SU-DHL-6 (cell line): ENCODE results near the gene RAB8A.
"Not testable (repeated sequence)": the region's sequence is repeated elsewhere in the genome, so short reads cannot be mapped to it uniquely, and the experiment has no call there.

Source experiments
- H2AFZ ChIP-seq: fragments of 200-600 bp; sonication (generic); 2 replicates; pipeline ENCODE4 v1.6.1; 2014; ENCODE audit warnings: low read depth, mild to moderate bottlenecking, moderate library complexity, mixed read lengths, antibody characterized with exemption, low read length; ENCODE audit not compliant: severe bottlenecking
- H3F3A ChIP-seq: fragments of 200-600 bp; shearing (Covaris generic); 2 replicates; pipeline ENCODE4 v1.6.0; 2016; ENCODE audit warnings: antibody characterized with exemption, mild to moderate bottlenecking; ENCODE audit not compliant: insufficient read depth
- H3K27ac ChIP-seq: fragments of 200-600 bp; sonication (generic); 2 replicates; pipeline ENCODE4 v1.5.1; 2016; ENCODE audit warnings: low read depth, mild to moderate bottlenecking, low read length, moderate library complexity, mixed read lengths
- H3K27me3 ChIP-seq: fragments of 200-600 bp; sonication (generic), shearing (Covaris generic); 2 replicates; pipeline ENCODE4 v1.6.0; 2014; ENCODE audit warnings: mild to moderate bottlenecking, low read length
- H3K36me3 ChIP-seq: fragments of 200-600 bp; sonication (generic); 2 replicates; pipeline ENCODE4 v1.6.1; 2014; ENCODE audit warnings: mild to moderate bottlenecking, low read length, mixed read lengths
- H3K4me2 ChIP-seq: fragments of 300-600, 200-600 bp; shearing (Covaris generic), sonication (generic); 2 replicates; pipeline ENCODE4 v1.6.0; 2014; ENCODE audit warnings: low read length, low read depth, mild to moderate bottlenecking; ENCODE audit not compliant: poor library complexity, severe bottlenecking
- H3K4me3 ChIP-seq: fragments of 200-600 bp; sonication (generic); 2 replicates; pipeline ENCODE4 v1.5.1; 2014; ENCODE audit warnings: antibody characterized with exemption, low read length, mild to moderate bottlenecking, mixed read lengths; ENCODE audit not compliant: insufficient read depth, poor library complexity, severe bottlenecking
- H3K79me2 ChIP-seq: fragments of 200-600 bp; sonication (generic); 2 replicates; pipeline ENCODE4 v1.6.1; 2014; ENCODE audit warnings: mild to moderate bottlenecking, low read length, moderate library complexity; ENCODE audit not compliant: insufficient read depth
- H3K9ac ChIP-seq: fragments of 200-600 bp; sonication (generic); 2 replicates; pipeline ENCODE4 v1.7.0; 2014; ENCODE audit warnings: mild to moderate bottlenecking, low read length
- H3K9me2 ChIP-seq: fragments of 200-600 bp; sonication (generic); replicated peaks from 2 replicates; pipeline ENCODE4 v1.6.1; 2014; ENCODE audit warnings: low read length; ENCODE audit not compliant: insufficient read depth
- H3K9me3 ChIP-seq: fragments of 200-600 bp; sonication (generic); 2 replicates; pipeline ENCODE4 v1.6.1; 2014; ENCODE audit warnings: low read length, mixed read lengths; ENCODE audit not compliant: insufficient read depth
- H4K20me1 ChIP-seq: fragments of 200-600 bp; sonication (generic); 2 replicates; pipeline ENCODE4 v1.6.1; 2014; ENCODE audit warnings: low read depth, mild to moderate bottlenecking, antibody characterized with exemption, low read length, moderate library complexity, mixed read lengths
- CTCF ChIP-seq: fragments of 200-600 bp; sonication (generic); IDR thresholded peaks from one replicate; pipeline ENCODE4 v1.5.1; 2017; ENCODE audit warnings: antibody characterized with exemption, mild to moderate bottlenecking, low read length, moderate library complexity; ENCODE audit not compliant: insufficient read depth, poor library complexity, severe bottlenecking
- EZH2phosphoT487 ChIP-seq: fragments of 200-600 bp; sonication (generic), shearing (Covaris generic); conservative IDR thresholded peaks from 2 replicates; pipeline ENCODE4 v1.6.1; 2018; ENCODE audit warnings: mild to moderate bottlenecking, antibody characterized with exemption, low read length, moderate library complexity, mixed read lengths

Gene RAB8A

GRCh38 chr19:16085115-16085514, 26.6 kb upstream of the RAB8A start:
- no peak overlapping the region for H3K9ac ChIP-seq
- no peaks in the 10 kb centered on the region for H3F3A ChIP-seq
- no peaks in the 10 kb centered on the region for H3K9me3 ChIP-seq
- no peak overlapping the region for H3K4me2 ChIP-seq
- H4K20me1 ChIP-seq = no peaks in the 10 kb centered on the region
- no peak overlapping the region for H2AFZ ChIP-seq
- H3K9me2 ChIP-seq = no peaks in the 10 kb centered on the region
- H3K27ac ChIP-seq = no peak overlapping the region
- peaks cover 6% of the 10 kb centered on the region; the same call in 1 of the 2 replicates for H3K36me3 ChIP-seq
- peaks cover 16% of the 10 kb centered on the region for H3K79me2 ChIP-seq
- H3K4me3 ChIP-seq = no peak overlapping the region
- TF ChIP-seq CTCF (no peak), EZH2phosphoT487 (no peak)
- H3K27me3 ChIP-seq = no peaks in the 10 kb centered on the region

GRCh38 chr19:16087404-16087803, 24.3 kb upstream of the RAB8A start:
- not testable (repeated sequence) for H3K4me2 ChIP-seq, H3K9ac ChIP-seq, H2AFZ ChIP-seq, H3K36me3 ChIP-seq, H3K9me2 ChIP-seq, H3K79me2 ChIP-seq, H3K4me3 ChIP-seq, H3K9me3 ChIP-seq, H4K20me1 ChIP-seq, H3F3A ChIP-seq, H3K27ac ChIP-seq, H3K27me3 ChIP-seq

- H3K9ac ChIP-seq = no peak overlapping the region
- no peaks in the 10 kb centered on the region for H4K20me1 ChIP-seq
- no peak overlapping the region for H2AFZ ChIP-seq
- no peak overlapping the region for H3K4me3 ChIP-seq
- H3K9me3 ChIP-seq = no peaks in the 10 kb centered on the region
- no peaks in the 10 kb centered on the region for H3F3A ChIP-seq
- H3K9me2 ChIP-seq = no peaks in the 10 kb centered on the region
- H3K27me3 ChIP-seq = no peaks in the 10 kb centered on the region
- peaks cover 11% of the 10 kb centered on the region; the same call in 1 of the 2 replicates for H3K36me3 ChIP-seq
- TF ChIP-seq CTCF = no peak
- TF ChIP-seq EZH2phosphoT487 = no peak
- no peak overlapping the region for H3K27ac ChIP-seq
- H3K79me2 ChIP-seq = no peaks in the 10 kb centered on the region
- H3K4me2 ChIP-seq = no peak overlapping the region
Observed at GRCh38 chr19:16087940-16088339, 23.7 kb upstream of the RAB8A start.

- Histone ChIP-seq H2AFZ (no peak overlapping the region), H3K9ac (no peak overlapping the region), H3K27ac (no peak overlapping the region), H3F3A (no peaks in the 10 kb centered on the region), H3K9me3 (no peaks in the 10 kb centered on the region), H3K36me3 (peaks cover 12% of the 10 kb centered on the region; the same call in 1 of the 2 replicates), H3K79me2 (no peaks in the 10 kb centered on the region), H3K9me2 (no peaks in the 10 kb centered on the region), H4K20me1 (no peaks in the 10 kb centered on the region), H3K27me3 (no peaks in the 10 kb centered on the region), H3K4me2 (no peak overlapping the region), H3K4me3 (no peak overlapping the region)
- TF ChIP-seq EZH2phosphoT487 = no peak
- no peak for TF ChIP-seq CTCF
Observed at GRCh38 chr19:16088351-16089009, 23.2 kb upstream of the RAB8A start.
